Ishikawa (cell line): ENCODE data around the gene TNFSF13.

Source experiments
- CREB1 ChIP-seq: IDR thresholded peaks from 2 replicates; pipeline ENCODE4 v1.6.1; 2012; ENCODE audit warnings: low read depth
- EGR1 ChIP-seq: IDR thresholded peaks from 2 replicates; pipeline ENCODE4 v1.6.1; 2012
- EP300 ChIP-seq: IDR thresholded peaks from 2 replicates; pipeline ENCODE4 v1.6.1; 2012; ENCODE audit warnings: borderline replicate concordance
- NFIC ChIP-seq: IDR thresholded peaks from 2 replicates; pipeline ENCODE4 v1.6.1; 2012
- RAD21 ChIP-seq: IDR thresholded peaks from 2 replicates; pipeline ENCODE4 v1.6.1; 2012; ENCODE audit warnings: low read depth
- TAF1 ChIP-seq: IDR thresholded peaks from 2 replicates; pipeline ENCODE4 v1.6.1; 2012; ENCODE audit warnings: low read depth, mild to moderate bottlenecking
- YY1 ChIP-seq: IDR thresholded peaks from 2 replicates; pipeline ENCODE4 v1.6.1; 2012; ENCODE audit warnings: low read depth
- TF ChIP-seq, protein P1 (sequence below): IDR thresholded peaks from 2 replicates; pipeline ENCODE4 v1.6.1; 2012
- TF ChIP-seq, protein P2 (sequence below): IDR thresholded peaks from 2 replicates; pipeline ENCODE4 v1.6.1; 2012
- TF ChIP-seq, protein P3 (sequence below): IDR thresholded peaks from 2 replicates; pipeline ENCODE4 v1.6.1; 2012; ENCODE audit warnings: low read depth, mild to moderate bottlenecking

GRCh38 chr17:7512824-7513540 lies 45.6 kb upstream of the TNFSF13 start:
- no peak for TF ChIP-seq YY1
- TF ChIP-seq NFIC: no peak
- TF ChIP-seq, protein P1, sequence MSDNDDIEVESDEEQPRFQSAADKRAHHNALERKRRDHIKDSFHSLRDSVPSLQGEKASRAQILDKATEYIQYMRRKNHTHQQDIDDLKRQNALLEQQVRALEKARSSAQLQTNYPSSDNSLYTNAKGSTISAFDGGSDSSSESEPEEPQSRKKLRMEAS: no peak
- TF ChIP-seq, protein P2, sequence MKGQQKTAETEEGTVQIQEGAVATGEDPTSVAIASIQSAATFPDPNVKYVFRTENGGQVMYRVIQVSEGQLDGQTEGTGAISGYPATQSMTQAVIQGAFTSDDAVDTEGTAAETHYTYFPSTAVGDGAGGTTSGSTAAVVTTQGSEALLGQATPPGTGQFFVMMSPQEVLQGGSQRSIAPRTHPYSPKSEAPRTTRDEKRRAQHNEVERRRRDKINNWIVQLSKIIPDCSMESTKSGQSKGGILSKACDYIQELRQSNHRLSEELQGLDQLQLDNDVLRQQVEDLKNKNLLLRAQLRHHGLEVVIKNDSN: no peak
- TF ChIP-seq EP300: no peak
- TF ChIP-seq EGR1: no peak
- no peak for TF ChIP-seq CREB1
- no peak for TF ChIP-seq TAF1
- TF ChIP-seq, protein P3, sequence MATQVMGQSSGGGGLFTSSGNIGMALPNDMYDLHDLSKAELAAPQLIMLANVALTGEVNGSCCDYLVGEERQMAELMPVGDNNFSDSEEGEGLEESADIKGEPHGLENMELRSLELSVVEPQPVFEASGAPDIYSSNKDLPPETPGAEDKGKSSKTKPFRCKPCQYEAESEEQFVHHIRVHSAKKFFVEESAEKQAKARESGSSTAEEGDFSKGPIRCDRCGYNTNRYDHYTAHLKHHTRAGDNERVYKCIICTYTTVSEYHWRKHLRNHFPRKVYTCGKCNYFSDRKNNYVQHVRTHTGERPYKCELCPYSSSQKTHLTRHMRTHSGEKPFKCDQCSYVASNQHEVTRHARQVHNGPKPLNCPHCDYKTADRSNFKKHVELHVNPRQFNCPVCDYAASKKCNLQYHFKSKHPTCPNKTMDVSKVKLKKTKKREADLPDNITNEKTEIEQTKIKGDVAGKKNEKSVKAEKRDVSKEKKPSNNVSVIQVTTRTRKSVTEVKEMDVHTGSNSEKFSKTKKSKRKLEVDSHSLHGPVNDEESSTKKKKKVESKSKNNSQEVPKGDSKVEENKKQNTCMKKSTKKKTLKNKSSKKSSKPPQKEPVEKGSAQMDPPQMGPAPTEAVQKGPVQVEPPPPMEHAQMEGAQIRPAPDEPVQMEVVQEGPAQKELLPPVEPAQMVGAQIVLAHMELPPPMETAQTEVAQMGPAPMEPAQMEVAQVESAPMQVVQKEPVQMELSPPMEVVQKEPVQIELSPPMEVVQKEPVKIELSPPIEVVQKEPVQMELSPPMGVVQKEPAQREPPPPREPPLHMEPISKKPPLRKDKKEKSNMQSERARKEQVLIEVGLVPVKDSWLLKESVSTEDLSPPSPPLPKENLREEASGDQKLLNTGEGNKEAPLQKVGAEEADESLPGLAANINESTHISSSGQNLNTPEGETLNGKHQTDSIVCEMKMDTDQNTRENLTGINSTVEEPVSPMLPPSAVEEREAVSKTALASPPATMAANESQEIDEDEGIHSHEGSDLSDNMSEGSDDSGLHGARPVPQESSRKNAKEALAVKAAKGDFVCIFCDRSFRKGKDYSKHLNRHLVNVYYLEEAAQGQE: no peak
- TF ChIP-seq RAD21: no peak
